Adipocyte (in vitro differentiated cells): ENCODE results near the gene ZNF862.
A peak's percentile ranks its signal among the peaks of the same experiment; 100 is the strongest.

ENCODE experiments used
- DNase-seq: peaks from one replicate; pipeline ENCODE4 v3.0.0-alpha.2; 2015; ENCODE audit warnings: low read depth
- H3K27me3 ChIP-seq: replicated peaks from 2 replicates; pipeline ENCODE4 v1.7.0; 2013; ENCODE audit warnings: mild to moderate bottlenecking, low read length, moderate library complexity; ENCODE audit not compliant: control insufficient read depth, insufficient read depth
- H3K36me3 ChIP-seq: 2 replicates; pipeline ENCODE4 v1.7.0; 2013; ENCODE audit warnings: low read length, mild to moderate bottlenecking, moderate library complexity; ENCODE audit not compliant: control insufficient read depth, insufficient read depth, severe bottlenecking
- H3K4me1 ChIP-seq: 2 replicates; pipeline ENCODE4 v1.7.0; 2013; ENCODE audit warnings: mild to moderate bottlenecking, low read length, moderate library complexity; ENCODE audit not compliant: control insufficient read depth, insufficient read depth
- H3K4me3 ChIP-seq: 2 replicates; pipeline ENCODE4 v1.7.0; 2013; ENCODE audit warnings: mild to moderate bottlenecking, low read length, moderate library complexity
- H3K9ac ChIP-seq: 2 replicates; pipeline ENCODE4 v1.7.0; 2013; ENCODE audit warnings: mild to moderate bottlenecking, low read length, moderate library complexity
- H3K9me3 ChIP-seq: 2 replicates; pipeline ENCODE4 v1.7.0; 2013; ENCODE audit warnings: mild to moderate bottlenecking, low read length, moderate library complexity; ENCODE audit not compliant: control insufficient read depth

The ZNF862 gene

GRCh38 chr7:149838224-149838991, at the start of gene ZNF862:
ZNF862 (plus strand) TSS chr7:149838375; CDS start chr7:149838612, 237 bp downstream.
- H3K9me3 ChIP-seq: no peaks in the 10 kb centered on the region
- peaks cover 9% of the 10 kb centered on the region for H3K4me1 ChIP-seq
- no peaks in the 10 kb centered on the region for H3K36me3 ChIP-seq
- peak; percentile 99 for DNase-seq
- peaks cover 17% of the 10 kb centered on the region for H3K27me3 ChIP-seq
- H3K9ac ChIP-seq: peak within 1 kb of the TSS; percentile 90
- peak within 1 kb of the TSS; percentile 98 for H3K4me3 ChIP-seq

GRCh38 chr7:149789101-149789500, 49.1 kb upstream of the ZNF862 start:
- Histone ChIP-seq H3K4me3 (no peak overlapping the region), H3K9me3 (no peaks in the 10 kb centered on the region), H3K27me3 (peaks cover 51% of the 10 kb centered on the region), H3K4me1 (no peaks in the 10 kb centered on the region), H3K9ac (no peak overlapping the region), H3K36me3 (no peaks in the 10 kb centered on the region)
- no peak for DNase-seq

DNA sequence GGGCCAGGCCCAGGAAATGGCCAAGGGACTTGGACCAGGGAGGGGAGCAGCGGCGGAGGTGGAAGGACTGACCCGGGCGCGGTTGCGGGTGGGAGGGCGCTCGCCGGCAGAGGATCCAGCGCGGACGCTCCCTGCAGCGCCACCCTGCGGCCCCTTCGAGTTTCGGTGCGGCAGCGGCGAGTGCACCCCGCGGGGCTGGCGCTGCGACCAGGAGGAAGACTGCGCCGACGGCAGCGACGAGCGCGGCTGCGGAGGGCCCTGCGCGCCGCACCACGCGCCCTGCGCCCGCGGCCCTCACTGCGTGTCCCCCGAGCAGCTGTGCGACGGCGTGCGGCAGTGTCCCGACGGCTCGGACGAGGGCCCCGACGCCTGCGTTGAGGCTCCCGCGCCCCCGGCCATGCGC, 48.0 kb upstream of the ZNF862 start:
- H3K4me3 ChIP-seq: no peak overlapping the region

GRCh38 chr7:149790754-149791360, 47.3 kb upstream of the ZNF862 start:
- Histone ChIP-seq H3K9ac (no peak overlapping the region), H3K36me3 (no peaks in the 10 kb centered on the region), H3K27me3 (peaks cover 55% of the 10 kb centered on the region), H3K4me3 (no peak overlapping the region), H3K9me3 (no peaks in the 10 kb centered on the region), H3K4me1 (no peaks in the 10 kb centered on the region)
- no peak for DNase-seq

More for the DNA sequence above, 48.0 kb upstream of the ZNF862 start:
- Histone ChIP-seq H3K9ac (no peak overlapping the region), H3K36me3 (no peaks in the 10 kb centered on the region), H3K9me3 (no peaks in the 10 kb centered on the region), H3K27me3 (peaks cover 55% of the 10 kb centered on the region), H3K4me1 (no peaks in the 10 kb centered on the region)
- peak; percentile 46 for DNase-seq

GRCh38 chr7:149791411-149792219, 46.6 kb upstream of the ZNF862 start:
- no peaks in the 10 kb centered on the region for H3K36me3 ChIP-seq
- no peak overlapping the region for H3K4me3 ChIP-seq
- H3K4me1 ChIP-seq: no peaks in the 10 kb centered on the region
- DNase-seq: no peak
- no peaks in the 10 kb centered on the region for H3K9me3 ChIP-seq
- peaks cover 54% of the 10 kb centered on the region for H3K27me3 ChIP-seq
- no peak overlapping the region for H3K9ac ChIP-seq

- no peak overlapping the region for H3K9ac ChIP-seq
- peaks cover 49% of the 10 kb centered on the region for H3K27me3 ChIP-seq
- DNase-seq: no peak
- H3K36me3 ChIP-seq: no peaks in the 10 kb centered on the region
- no peaks in the 10 kb centered on the region for H3K4me1 ChIP-seq
- H3K9me3 ChIP-seq: no peaks in the 10 kb centered on the region
- no peak overlapping the region for H3K4me3 ChIP-seq
These were observed 46.0 kb upstream of the ZNF862 start for GRCh38 chr7:149792220-149792595.

DNA sequence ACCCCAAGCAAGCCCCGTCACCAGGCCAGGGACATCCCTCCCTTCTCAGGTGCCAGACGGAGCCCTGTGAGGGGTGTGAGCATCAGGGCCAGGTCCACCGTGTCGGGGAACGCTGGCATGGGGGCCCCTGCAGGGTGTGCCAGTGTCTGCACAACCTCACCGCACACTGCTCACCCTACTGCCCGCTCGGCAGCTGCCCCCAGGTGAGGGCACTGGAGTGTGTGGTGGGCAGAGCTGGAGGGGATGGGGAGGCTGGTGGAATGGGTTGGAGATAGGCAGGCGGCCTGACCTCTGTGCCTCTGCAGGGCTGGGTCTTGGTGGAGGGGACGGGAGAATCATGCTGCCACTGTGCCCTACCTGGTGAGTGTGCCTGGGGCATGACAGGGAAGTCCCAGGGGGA, 44.9 kb upstream of the ZNF862 start:
- no peaks in the 10 kb centered on the region for H3K36me3 ChIP-seq
- no peaks in the 10 kb centered on the region for H3K9me3 ChIP-seq
- no peak for DNase-seq
- H3K4me3 ChIP-seq: no peak overlapping the region
- no peaks in the 10 kb centered on the region for H3K4me1 ChIP-seq
- H3K9ac ChIP-seq: no peak overlapping the region
- peaks cover 40% of the 10 kb centered on the region for H3K27me3 ChIP-seq

GRCh38 chr7:149794661-149795060, 43.5 kb upstream of the ZNF862 start:
- Histone ChIP-seq H3K9ac (no peak overlapping the region), H3K4me1 (no peaks in the 10 kb centered on the region), H3K36me3 (no peaks in the 10 kb centered on the region), H3K4me3 (no peak overlapping the region), H3K9me3 (no peaks in the 10 kb centered on the region), H3K27me3 (peaks cover 28% of the 10 kb centered on the region)
- DNase-seq: no peak

GRCh38 chr7:149795126-149795525, 43.0 kb upstream of the ZNF862 start:
- Histone ChIP-seq H3K9me3 (no peaks in the 10 kb centered on the region), H3K4me3 (no peak overlapping the region), H3K9ac (no peak overlapping the region), H3K27me3 (peaks cover 23% of the 10 kb centered on the region), H3K36me3 (no peaks in the 10 kb centered on the region), H3K4me1 (no peaks in the 10 kb centered on the region)
- DNase-seq: no peak

DNA sequence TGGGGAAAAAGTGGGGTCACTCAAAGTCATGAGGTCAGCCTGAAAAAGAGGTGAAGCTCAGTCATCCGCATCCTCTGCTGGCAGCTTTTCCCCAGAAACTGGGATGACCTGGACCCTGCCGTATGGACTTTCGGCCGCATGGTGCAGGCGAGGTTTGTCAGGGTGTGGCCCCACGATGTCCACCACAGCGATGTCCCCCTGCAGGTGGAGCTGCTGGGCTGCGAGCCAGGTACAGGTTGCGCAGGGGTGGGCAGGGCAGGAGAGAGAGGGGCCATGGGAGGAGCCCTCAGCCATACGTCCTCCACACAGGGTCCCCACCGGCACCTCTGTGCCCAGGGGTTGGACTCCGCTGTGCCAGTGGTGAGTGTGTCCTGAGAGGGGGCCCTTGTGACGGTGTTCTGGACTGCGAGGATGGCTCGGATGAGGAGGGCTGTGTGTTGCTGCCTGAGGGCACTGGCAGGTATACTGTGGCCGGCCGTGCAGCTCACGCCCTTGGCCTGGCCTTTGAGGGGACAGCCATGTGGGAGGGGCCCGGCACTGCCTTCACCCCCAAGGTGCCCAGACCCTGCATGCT, 41.8 kb upstream of the ZNF862 start:
- H3K9me3 ChIP-seq: no peaks in the 10 kb centered on the region
- no peak overlapping the region for H3K4me3 ChIP-seq
- H3K9ac ChIP-seq: no peak overlapping the region
- no peaks in the 10 kb centered on the region for H3K36me3 ChIP-seq
- H3K27me3 ChIP-seq: peaks cover 20% of the 10 kb centered on the region
- no peaks in the 10 kb centered on the region for H3K4me1 ChIP-seq
- no peak for DNase-seq

DNA sequence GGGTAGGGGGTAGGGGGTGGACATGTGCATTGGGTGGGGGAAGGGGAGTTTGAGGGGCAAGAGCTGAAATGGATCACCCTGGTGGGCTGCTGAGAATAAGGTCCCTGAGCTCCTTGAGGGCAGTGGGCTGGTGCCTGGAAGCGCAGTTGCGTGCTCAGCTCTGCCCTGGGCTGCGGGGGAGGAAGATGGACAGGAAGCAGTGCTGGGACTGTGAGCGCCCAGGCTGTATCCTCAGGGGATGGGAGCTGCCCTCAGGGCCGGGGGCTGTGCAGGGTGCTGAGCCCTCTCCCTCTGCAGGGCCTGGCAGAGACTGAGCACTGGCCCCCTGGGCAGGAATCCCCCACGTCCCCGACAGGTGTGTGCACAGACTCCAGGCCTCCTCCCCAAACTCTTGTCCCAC, 40.4 kb upstream of the ZNF862 start:
- no peaks in the 10 kb centered on the region for H3K9me3 ChIP-seq
- DNase-seq: no peak
- no peaks in the 10 kb centered on the region for H3K4me1 ChIP-seq
- no peak overlapping the region for H3K4me3 ChIP-seq
- H3K9ac ChIP-seq: no peak overlapping the region
- H3K36me3 ChIP-seq: no peaks in the 10 kb centered on the region
- H3K27me3 ChIP-seq: peaks cover 22% of the 10 kb centered on the region
